Erythroblast (primary cell): Measurements from ENCODE around the gene KDR.

ENCODE experiments used
- GATA1 ChIP-seq: IDR thresholded peaks from 2 replicates; pipeline ENCODE4 v1.6.1; 2011; ENCODE audit warnings: low read depth, mild to moderate bottlenecking, control low read depth, low read length, moderate library complexity
- POLR2A ChIP-seq: IDR thresholded peaks from 2 replicates; pipeline ENCODE4 v1.6.1; 2011; ENCODE audit warnings: mild to moderate bottlenecking, low read length

GRCh38 chr4:55086578-55086977 lies 38.8 kb downstream of the KDR start:
- no peak for TF ChIP-seq POLR2A
- TF ChIP-seq GATA1, result no peak
